ENCODE measurements around the gene PEG3.
"Not testable (repeated sequence)": the region's sequence is repeated elsewhere in the genome, so short reads cannot be mapped to it uniquely, and the experiment has no call there.

Gene PEG3

DNA sequence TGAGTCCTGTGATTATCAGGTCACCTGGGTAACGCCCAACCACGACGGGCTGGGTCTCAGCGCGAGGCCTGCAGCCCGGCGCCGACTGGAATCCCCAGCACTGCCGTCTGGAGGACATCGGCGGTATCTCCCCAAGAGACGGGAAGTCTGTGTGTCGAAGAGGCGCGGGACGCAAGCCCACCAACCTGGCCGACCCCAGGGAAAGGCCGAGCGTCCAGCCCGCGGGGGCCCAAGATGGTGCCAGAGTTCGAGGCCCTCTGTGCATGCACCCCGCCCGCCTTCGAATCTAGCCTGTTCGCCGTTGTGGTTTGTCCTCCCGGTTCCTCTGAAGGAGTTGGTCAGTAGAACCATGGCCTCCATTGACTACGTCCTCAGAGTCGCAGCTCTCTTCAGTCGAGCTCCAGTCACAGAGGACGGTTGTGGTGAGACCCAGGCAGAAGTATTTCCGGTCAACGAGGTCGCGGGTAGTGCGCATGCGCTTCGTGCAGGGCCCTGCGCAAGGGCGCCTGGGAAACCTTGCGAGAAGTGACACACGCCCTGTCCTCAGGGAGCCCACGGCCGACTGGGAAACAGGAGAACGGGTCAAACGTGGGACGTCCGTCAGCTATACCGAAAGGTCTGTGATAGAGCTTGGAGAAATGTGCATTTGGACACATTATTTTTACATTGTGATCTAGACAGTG lies 24.1 kb upstream of the PEG3 start:
- H3K9me3 ChIP-seq, result no peaks in the 10 kb centered on the region
- DNase-seq, result no peak
- TF ChIP-seq, protein P1, sequence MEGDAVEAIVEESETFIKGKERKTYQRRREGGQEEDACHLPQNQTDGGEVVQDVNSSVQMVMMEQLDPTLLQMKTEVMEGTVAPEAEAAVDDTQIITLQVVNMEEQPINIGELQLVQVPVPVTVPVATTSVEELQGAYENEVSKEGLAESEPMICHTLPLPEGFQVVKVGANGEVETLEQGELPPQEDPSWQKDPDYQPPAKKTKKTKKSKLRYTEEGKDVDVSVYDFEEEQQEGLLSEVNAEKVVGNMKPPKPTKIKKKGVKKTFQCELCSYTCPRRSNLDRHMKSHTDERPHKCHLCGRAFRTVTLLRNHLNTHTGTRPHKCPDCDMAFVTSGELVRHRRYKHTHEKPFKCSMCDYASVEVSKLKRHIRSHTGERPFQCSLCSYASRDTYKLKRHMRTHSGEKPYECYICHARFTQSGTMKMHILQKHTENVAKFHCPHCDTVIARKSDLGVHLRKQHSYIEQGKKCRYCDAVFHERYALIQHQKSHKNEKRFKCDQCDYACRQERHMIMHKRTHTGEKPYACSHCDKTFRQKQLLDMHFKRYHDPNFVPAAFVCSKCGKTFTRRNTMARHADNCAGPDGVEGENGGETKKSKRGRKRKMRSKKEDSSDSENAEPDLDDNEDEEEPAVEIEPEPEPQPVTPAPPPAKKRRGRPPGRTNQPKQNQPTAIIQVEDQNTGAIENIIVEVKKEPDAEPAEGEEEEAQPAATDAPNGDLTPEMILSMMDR (IDR thresholded peaks at IDR 0.05; ENCODE audit: low read depth, low read length), result no peak

DNA sequence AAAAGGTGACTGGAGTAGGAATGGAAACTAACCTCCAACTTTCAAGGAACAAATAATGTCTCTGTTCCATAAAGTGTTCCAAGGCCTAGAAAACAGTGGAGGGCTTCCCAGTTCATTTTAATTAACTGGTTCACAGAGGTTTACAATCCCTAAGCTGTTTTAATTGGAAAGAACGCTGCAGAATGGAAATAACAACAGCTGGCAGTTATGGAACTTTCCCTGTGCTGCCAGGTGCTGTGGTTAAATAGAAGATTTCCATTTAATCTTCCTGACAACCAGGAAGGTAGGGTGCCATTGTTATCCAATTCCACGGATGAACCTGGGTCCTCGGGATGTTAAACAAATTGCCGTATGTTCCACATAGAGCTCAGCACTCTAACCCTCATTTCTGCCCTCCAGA lies 22.2 kb upstream of the PEG3 start:
- Histone ChIP-seq H3K4me3 (ENCODE audit: low read depth, low read length) (no peak overlapping the region), H3K9me3 (no peaks in the 10 kb centered on the region), H3K27me3 (no peaks in the 10 kb centered on the region), H3K4me1 (no peaks in the 10 kb centered on the region), H3K36me3 (no peaks in the 10 kb centered on the region)
- TF ChIP-seq, protein P1 (IDR thresholded peaks at IDR 0.05; ENCODE audit: low read depth, low read length), result no peak
- DNase-seq, result no peak

More for the DNA sequence above, 24.1 kb upstream of the PEG3 start:
- Histone ChIP-seq H3K36me3 (no peaks in the 10 kb centered on the region), H3K4me3 (ENCODE audit: low read depth, low read length) (no peak overlapping the region), H3K4me1 (no peaks in the 10 kb centered on the region), H3K27me3 (no peaks in the 10 kb centered on the region)

DNA sequence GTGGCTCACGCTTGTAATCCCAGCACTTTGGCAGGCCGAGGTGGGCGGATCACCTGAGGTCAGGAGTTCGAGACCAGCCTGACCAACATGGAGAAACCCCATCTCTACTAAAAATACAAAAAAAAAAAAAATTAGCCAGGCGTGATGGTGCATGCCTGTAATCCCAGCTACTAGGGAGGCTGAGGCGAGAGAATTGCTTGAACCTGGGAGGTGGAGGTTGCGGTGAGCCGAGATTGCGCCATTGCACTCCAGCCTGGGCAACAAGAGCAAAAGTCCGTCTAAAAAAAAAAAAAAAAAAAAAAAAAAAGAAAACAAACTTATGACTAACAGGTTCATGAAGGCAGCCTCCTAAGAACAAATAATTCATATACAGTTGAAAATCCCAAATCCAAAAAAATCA lies 19.9 kb upstream of the PEG3 start:
- H3K4me1 ChIP-seq; H3K9me3 ChIP-seq; H3K4me3 ChIP-seq (ENCODE audit: low read depth, low read length); H3K27me3 ChIP-seq; DNase-seq; H3K36me3 ChIP-seq: not testable (repeated sequence)

DNA sequence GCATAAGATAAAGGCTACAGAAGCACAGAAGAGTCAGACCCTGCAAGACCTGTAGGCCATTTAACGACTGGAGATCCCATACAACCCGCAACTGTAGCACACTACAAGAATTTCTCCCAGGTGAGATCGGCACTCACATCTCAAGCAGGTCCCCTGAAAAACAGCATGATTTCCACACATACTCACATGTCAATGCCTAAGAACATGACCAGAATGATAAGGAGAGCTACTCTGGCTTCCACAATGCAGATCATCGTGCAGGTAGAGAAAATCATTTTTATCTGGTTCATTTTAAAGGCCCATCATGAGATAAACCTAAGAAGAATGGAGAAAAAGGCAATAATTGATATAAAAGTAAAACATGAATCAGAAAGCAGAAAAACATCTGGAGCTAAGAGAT lies 17.5 kb upstream of the PEG3 start:
- Histone ChIP-seq H3K4me3 (ENCODE audit: low read depth, low read length) (no peak overlapping the region), H3K9me3 (no peaks in the 10 kb centered on the region; the same call in 1 of the 2 replicates), H3K36me3 (no peaks in the 10 kb centered on the region), H3K27me3 (no peaks in the 10 kb centered on the region), H3K4me1 (no peaks in the 10 kb centered on the region)
- TF ChIP-seq, protein P1 (IDR thresholded peaks at IDR 0.05; ENCODE audit: low read depth, low read length), result no peak
- no peak for DNase-seq

DNA sequence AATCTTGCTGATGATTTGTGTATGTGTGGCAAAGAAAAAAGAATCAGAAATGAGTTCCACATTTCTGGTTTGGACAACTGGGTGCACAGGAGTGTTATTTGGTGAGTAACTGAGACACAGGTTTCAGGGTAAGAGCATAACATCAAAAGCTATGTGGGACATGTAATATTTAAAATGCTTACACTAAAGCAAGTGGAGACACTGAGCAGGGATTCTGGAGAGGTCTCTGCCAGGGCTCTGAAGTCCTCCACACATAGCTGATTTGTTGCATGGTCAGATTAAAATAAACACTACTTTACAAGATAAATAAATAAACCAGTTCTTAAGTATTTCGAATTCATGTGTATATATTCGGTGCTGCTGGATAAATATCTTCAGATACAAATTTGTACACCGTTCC lies 16.3 kb upstream of the PEG3 start:
- H3K4me3 ChIP-seq (ENCODE audit: low read depth, low read length), result no peak overlapping the region
- H3K27me3 ChIP-seq, result no peaks in the 10 kb centered on the region
- TF ChIP-seq, protein P1 (IDR thresholded peaks at IDR 0.05; ENCODE audit: low read depth, low read length), result no peak
- no peaks in the 10 kb centered on the region for H3K36me3 ChIP-seq
- no peaks in the 10 kb centered on the region; the same call in 1 of the 2 replicates for H3K9me3 ChIP-seq
- H3K4me1 ChIP-seq, result no peaks in the 10 kb centered on the region
- no peak for DNase-seq

DNA sequence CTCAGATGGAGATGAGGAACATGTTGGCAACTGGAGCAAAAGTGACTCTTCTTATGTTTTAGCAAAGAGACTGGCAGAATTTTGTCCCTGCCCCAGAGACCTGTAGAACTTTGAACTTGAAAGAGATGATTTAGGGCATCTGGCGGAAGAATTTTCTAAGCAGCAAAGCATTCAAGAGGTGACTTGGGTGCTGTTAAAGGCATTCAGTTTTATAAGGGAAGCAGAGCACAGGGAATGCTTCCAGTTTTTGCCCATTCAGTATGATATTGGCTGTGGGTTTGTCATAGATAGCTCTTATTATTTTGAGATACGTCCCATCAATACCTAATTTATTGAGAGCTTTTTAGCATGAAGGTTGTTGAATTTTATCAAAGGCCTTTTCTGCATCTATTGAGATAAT lies 11.8 kb upstream of the PEG3 start:
- H3K9me3 ChIP-seq, DNase-seq, H3K27me3 ChIP-seq: not testable (repeated sequence)

DNA sequence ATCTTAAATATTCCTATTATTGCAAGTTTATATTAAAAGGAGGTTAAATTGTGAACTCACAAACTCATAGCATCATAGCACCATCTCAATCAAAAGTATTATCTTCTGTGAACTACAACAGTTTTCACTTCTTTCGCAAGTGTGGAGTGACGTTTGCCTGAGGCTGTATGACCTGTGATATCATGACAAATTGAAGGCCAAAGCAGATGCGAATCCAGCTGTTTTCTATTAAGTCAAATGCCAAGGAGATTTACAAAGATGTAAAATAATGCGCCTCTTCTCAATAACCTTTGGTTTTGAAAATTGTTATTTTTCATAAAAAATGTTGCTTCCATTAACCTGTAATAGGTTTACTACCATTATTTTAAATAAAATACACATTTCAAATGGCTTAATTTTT lies 7.6 kb upstream of the PEG3 start:
- no peaks in the 10 kb centered on the region for H3K27me3 ChIP-seq
- no peak for DNase-seq
- TF ChIP-seq, protein P1 (IDR thresholded peaks at IDR 0.05; ENCODE audit: low read depth, low read length), result no peak
- H3K4me1 ChIP-seq, result no peaks in the 10 kb centered on the region
- no peaks in the 10 kb centered on the region for H3K9me3 ChIP-seq
- no peak overlapping the region for H3K4me3 ChIP-seq (ENCODE audit: low read depth, low read length)
- H3K36me3 ChIP-seq, result no peaks in the 10 kb centered on the region

More for the DNA sequence above, 11.8 kb upstream of the PEG3 start:
- H3K4me1 ChIP-seq; H3K4me3 ChIP-seq (ENCODE audit: low read depth, low read length); H3K36me3 ChIP-seq: not testable (repeated sequence)
